ENCODE results near the gene GNAQ. TPM values are rescaled to one million over a fixed set of nuclear protein-coding genes. Genes with fewer than 3 reads are reported as not detected.

GNAQ gene
- total RNA-seq, 2 experiments from 2014 or later = 17.8 to 18.1 TPM

GRCh38 chr9:77798140-77798539 lies 233.5 kb downstream of the GNAQ start:
- Mint-ChIP-seq H3K27ac (no peak overlapping the region), H3K4me3 (no peak overlapping the region), H3K9me3 (no peaks in the 10 kb centered on the region), H3K36me3 (ENCODE audit: low read depth) (peaks cover 15% of the 10 kb centered on the region), H3K4me1 (ENCODE audit: low read depth) (peaks cover 9% of the 10 kb centered on the region), H3K27me3 (no peaks in the 10 kb centered on the region)
- ChIA-PET CTCF (no interaction called here), POLR2A (no interaction called here)
- no peak for TF ChIP-seq CTCF (IDR thresholded peaks at IDR 0.05)
- intact Hi-C loops (cut with micrococcal nuclease) = no loop called here
- DNase-seq (no peak), ATAC-seq (no peak)

- DNase-seq (no peak), ATAC-seq (no peak)
- Mint-ChIP-seq H3K36me3 (ENCODE audit: low read depth) (peaks cover 15% of the 10 kb centered on the region), H3K4me3 (no peak overlapping the region), H3K4me1 (ENCODE audit: low read depth) (no peaks in the 10 kb centered on the region), H3K27me3 (no peaks in the 10 kb centered on the region), H3K27ac (no peak overlapping the region), H3K9me3 (no peaks in the 10 kb centered on the region)
- CTCF ChIA-PET = no interaction called here
- no peak for TF ChIP-seq CTCF (IDR thresholded peaks at IDR 0.05)
- POLR2A ChIA-PET = no interaction called here
- intact Hi-C loops (cut with micrococcal nuclease) = no loop called here
Measured at GRCh38 chr9:77794985-77795384, 236.6 kb downstream of the GNAQ start.

GRCh38 chr9:77793849-77794248 lies 237.8 kb downstream of the GNAQ start:
- H3K9me3 Mint-ChIP-seq = no peaks in the 10 kb centered on the region
- no peaks in the 10 kb centered on the region for H3K27me3 Mint-ChIP-seq
- no peak overlapping the region for H3K27ac Mint-ChIP-seq
- intact Hi-C loops (cut with micrococcal nuclease) = no loop called here
- DNase-seq = no peak
- no peaks in the 10 kb centered on the region for H3K4me1 Mint-ChIP-seq (ENCODE audit: low read depth)
- TF ChIP-seq CTCF (IDR thresholded peaks at IDR 0.05) = no peak
- no peak for ATAC-seq
- ChIA-PET POLR2A (no interaction called here), CTCF (interaction anchor here (0.9 kb wide), 1 partner anchor 242 kb away, joined by 4 read pairs; no protein-coding TSS in a partner anchor)
- no peak overlapping the region for H3K4me3 Mint-ChIP-seq
- peaks cover 15% of the 10 kb centered on the region for H3K36me3 Mint-ChIP-seq (ENCODE audit: low read depth)

GRCh38 chr9:77789891-77790290 lies 241.7 kb downstream of the GNAQ start:
- peaks cover 12% of the 10 kb centered on the region for H3K36me3 Mint-ChIP-seq (ENCODE audit: low read depth)
- POLR2A ChIA-PET = no interaction called here

GRCh38 chr9:77785341-77785740 lies 246.3 kb downstream of the GNAQ start:
- H3K4me1 Mint-ChIP-seq (ENCODE audit: low read depth) = peaks cover 6% of the 10 kb centered on the region
- no peaks in the 10 kb centered on the region for H3K27me3 Mint-ChIP-seq
- ChIA-PET POLR2A (interaction anchor here (0.6 kb wide), 1 partner anchor 790 kb away, joined by 3 read pairs; no protein-coding TSS in a partner anchor), CTCF (no interaction called here)
- no peak overlapping the region for H3K4me3 Mint-ChIP-seq
- intact Hi-C loops (cut with micrococcal nuclease) = no loop called here
- no peak for TF ChIP-seq CTCF (IDR thresholded peaks at IDR 0.05)
- no peak for ATAC-seq
- no peak overlapping the region for H3K27ac Mint-ChIP-seq
- peaks cover 15% of the 10 kb centered on the region for H3K36me3 Mint-ChIP-seq (ENCODE audit: low read depth)
- no peak for DNase-seq
- no peaks in the 10 kb centered on the region for H3K9me3 Mint-ChIP-seq

More at GRCh38 chr9:77789891-77790290, 241.7 kb downstream of the GNAQ start:
- DNase-seq (no peak), ATAC-seq (no peak)
- TF ChIP-seq CTCF (IDR thresholded peaks at IDR 0.05) = no peak
- Mint-ChIP-seq H3K27ac (no peak overlapping the region), H3K4me3 (no peak overlapping the region), H3K9me3 (no peaks in the 10 kb centered on the region), H3K27me3 (no peaks in the 10 kb centered on the region), H3K4me1 (ENCODE audit: low read depth) (peaks cover 2% of the 10 kb centered on the region)
- intact Hi-C loops (cut with micrococcal nuclease) = no loop called here
- CTCF ChIA-PET = interaction anchor here (1.2 to 1.4 kb wide), 2 partner anchors 246 to 356 kb away, joined by 3 to 5 read pairs; no protein-coding TSS in a partner anchor

All from activated CD8-positive, alpha-beta T cell treated with anti-CD3 and anti-CD28 coated beads for 36 hours (primary cell).